Pancreas (tissue), 10 donors: ENCODE results near the gene CYP2R1. TPM values are rescaled to one million over a fixed set of nuclear protein-coding genes. Genes with fewer than 3 reads are reported as not detected.

ENCODE experiments used
- ATAC-seq, 4 donors: fragments of 200-7000 bp; cut with Tn5 transposase; one replicate each; pipeline versions ENCODE4 v1.8.0 to v1.9.1; 2020; ENCODE audit warnings: mild to moderate bottlenecking in 4 of 4, moderate library complexity in 4 of 4
- DNase-seq, 6 donors: peaks; one replicate each; pipeline ENCODE4 v3.0.0-alpha.2; 2020
- FAIRE-seq: peaks from 2 replicates; lab custom pipeline; 2012; peaks lifted over from hg19 to GRCh38; lab: Jason Lieb, UNC
- H3K27ac ChIP-seq, 4 donors: fragments of 200-600 bp; sonication (generic); 1 replicate in 3 of 4; 2 replicates in 1 of 4; pipeline versions ENCODE4 v1.5.0 to v1.8.0; 2020
- H3K27me3 ChIP-seq, 4 donors: fragments of 200-600 bp; one replicate each; pipeline ENCODE4 v1.8.0; 2021
- H3K36me3 ChIP-seq, 3 donors: fragments of 200-600 bp; sonication (generic) in 1 of 3; one replicate each; pipeline versions ENCODE4 v1.5.0 to v1.8.0; 2020 to 2021
- H3K4me1 ChIP-seq, 3 donors: fragments of 200-600 bp; one replicate each; pipeline ENCODE4 v1.8.0; 2021
- H3K4me3 ChIP-seq, 4 donors: fragments of 200-600 bp; sonication (generic) in 2 of 4; one replicate each; pipeline versions ENCODE4 v1.5.0 to v1.8.0; 2020 to 2021
- H3K9me3 ChIP-seq, 4 donors: fragments of 200-600 bp; one replicate each; pipeline ENCODE4 v1.8.0; 2021
- CTCF ChIP-seq, 4 donors: fragments of 200-600 bp; sonication (generic) in 3 of 4; IDR thresholded peaks; one replicate each; pipeline versions ENCODE4 v1.5.0 to v1.8.0; 2021; ENCODE audit warnings: antibody characterized with exemption in 4 of 4
- WGBS, 2 donors: extraction: QIAGEN DNeasy Blood & Tissue Kit; methylation state at CpG; one replicate each; pipeline ENCODE4 v1.1.7; 2013; 5-methylcytosine and 5-hydroxymethylcytosine counted together
- intact Hi-C, 3 donors: fragments of 100-400 bp; cut with DNase I; formaldehyde crosslinking; loops; one replicate each; pipeline versions ENCODE4 v1.11.1 to v1.14.2; 2022
- polyA plus RNA-seq, 2 donors: library from polyadenylated mRNA; stranded (reverse); fragments of 200-250 nt; gene quantifications; one replicate each; pipeline ENCODE4 v1.2.3, GENCODE V29; 2013
- total RNA-seq, 6 donors: library from RNA; stranded (reverse); fragmentation: NEBNext Ultra II Directional in 4 of 6; extraction: Animal tissue kit (Norgen Biotek cat#: 25700) in 4 of 6; gene quantifications; one replicate each; pipeline versions ENCODE4 v1.2.1 to v1.2.4, GENCODE V29; 2021 to 2023
- donor health status: healthy with polysubstance abuse.
- donor health status: DM: no; HTN: no; CAD: no; lungs with moderate emphysema.
- donor health status: DM: no; HTN: no; CAD: no.
- donor health status: control.
- donor health status: control.
- donor health status: Bipolar disorder and iron deficiency.
- donor health status: DM: yes; HTN: yes; CAD: no.
- donor health status: DM: no; HTN: no; CAD: no.
- donor health status: DM: no; HTN: no; CAD: no.
- donor health status: DM: yes; HTN: yes; CAD: no.

CYP2R1 gene
- total and polyA plus RNA-seq, 8 donors = 5.0 to 33.0 (median 9.5) TPM

GRCh38 chr11:14860511-14860910, 31.5 kb downstream of the CYP2R1 start:
- no peaks in the 10 kb centered on the region for H3K9me3 ChIP-seq
- H3K36me3 ChIP-seq = no peaks in the 10 kb centered on the region
- intact Hi-C loops = no loop called here
- DNase-seq (no peak), ATAC-seq (no peak), FAIRE-seq (no peak)
- H3K4me3 ChIP-seq = no peak overlapping the region
- no peaks in the 10 kb centered on the region for H3K27me3 ChIP-seq
- no peak for TF ChIP-seq CTCF (IDR thresholded peaks at IDR 0.05)
- H3K27ac ChIP-seq = no peak overlapping the region
- WGBS, 2 donors = 84 to 92% methylated on average over 2 of the region's 2 CpGs
- H3K4me1 ChIP-seq = no peaks in the 10 kb centered on the region

- FAIRE-seq (no peak), ATAC-seq (no peak), DNase-seq (no peak)
- no peak overlapping the region for H3K27ac ChIP-seq
- no peaks in the 10 kb centered on the region for H3K9me3 ChIP-seq
- H3K27me3 ChIP-seq = no peaks in the 10 kb centered on the region
- no peak overlapping the region for H3K4me3 ChIP-seq
- no peaks in the 10 kb centered on the region for H3K4me1 ChIP-seq
- 82 to 89% methylated on average over 1 of the region's 1 CpG for WGBS, 2 donors
- TF ChIP-seq CTCF (IDR thresholded peaks at IDR 0.05) = no peak
- intact Hi-C loops = no loop called here
- H3K36me3 ChIP-seq = no peaks in the 10 kb centered on the region
Measured at GRCh38 chr11:14858404-14858803, 33.6 kb downstream of the CYP2R1 start.

GRCh38 chr11:14857621-14858020, 34.4 kb downstream of the CYP2R1 start:
- 70 to 71% methylated on average over 3 of the region's 3 CpGs for WGBS, 2 donors
- no peak for DNase-seq
- Histone ChIP-seq H3K27me3 (no peaks in the 10 kb centered on the region), H3K4me1 (no peaks in the 10 kb centered on the region), H3K36me3 (no peaks in the 10 kb centered on the region), H3K4me3 (no peak overlapping the region), H3K9me3 (no peaks in the 10 kb centered on the region), H3K27ac (no peak overlapping the region)
- no peak for TF ChIP-seq CTCF (IDR thresholded peaks at IDR 0.05)
- FAIRE-seq = no peak
- ATAC-seq = no peak
- intact Hi-C loops = no loop called here

GRCh38 chr11:14855890-14856289, 36.1 kb downstream of the CYP2R1 start:
- intact Hi-C loops = no loop called here
- FAIRE-seq (no peak), DNase-seq (no peak), ATAC-seq (no peak)
- no peak for TF ChIP-seq CTCF (IDR thresholded peaks at IDR 0.05)
- Histone ChIP-seq H3K4me3 (no peak overlapping the region), H3K4me1 (no peaks in the 10 kb centered on the region), H3K9me3 (no peaks in the 10 kb centered on the region), H3K27ac (no peak overlapping the region), H3K36me3 (no peaks in the 10 kb centered on the region), H3K27me3 (no peaks in the 10 kb centered on the region)
- 91 to 98% methylated on average over 1 of the region's 1 CpG for WGBS, 2 donors

- intact Hi-C loops = no loop called here
- DNase-seq (no peak), ATAC-seq (no peak), FAIRE-seq (no peak)
- Histone ChIP-seq H3K27me3 (no peaks in the 10 kb centered on the region), H3K36me3 (no peaks in the 10 kb centered on the region), H3K9me3 (no peaks in the 10 kb centered on the region), H3K27ac (no peak overlapping the region), H3K4me3 (no peak overlapping the region), H3K4me1 (no peaks in the 10 kb centered on the region)
- TF ChIP-seq CTCF (IDR thresholded peaks at IDR 0.05) = no peak
Measured at GRCh38 chr11:14854057-14854456, 38.0 kb downstream of the CYP2R1 start.
